K562 (cell line): ENCODE measurements around the gene ROR2.

Source experiments
- CTCF ChIP-seq, 3 experiments: IDR thresholded peaks in 2 of 3; conservative IDR thresholded peaks in 1 of 3; 2 replicates each; pipeline ENCODE4 v1.5.1; 2011 to 2012; ENCODE audit warnings: low read length in 3 of 3, mild to moderate bottlenecking in 3 of 3, control low read depth in 2 of 3, improper control_type of control experiment in 1 of 3, inconsistent platforms in 1 of 3, low read depth in 1 of 3, mixed read lengths in 1 of 3, moderate library complexity in 1 of 3; ENCODE audit not compliant: insufficient read depth in 2 of 3
- MNT ChIP-seq, 2 experiments: fragments of 450-650 bp; conservative IDR thresholded peaks; 2 replicates each; pipeline ENCODE4 v1.6.1; 2017; ENCODE audit warnings: mild to moderate bottlenecking in 2 of 2, moderate library complexity in 2 of 2
- POLR3A ChIP-seq: IDR thresholded peaks from 2 replicates; pipeline ENCODE4 v1.6.1; 2011; ENCODE audit warnings: borderline replicate concordance, mild to moderate bottlenecking, moderate library complexity; ENCODE audit not compliant: insufficient read length, insufficient read depth; ENCODE audit errors: extremely low read depth
- POLR3G ChIP-seq: IDR thresholded peaks from 2 replicates; pipeline ENCODE4 v1.6.1; 2011; ENCODE audit not compliant: insufficient read length, insufficient replicate concordance; ENCODE audit errors: extremely low read depth
- ZFP36 ChIP-seq: fragments of 150-350 bp; IDR thresholded peaks from 2 replicates; pipeline ENCODE4 v1.6.1; 2018; ENCODE audit warnings: low read length, low read depth; ENCODE audit not compliant: partially characterized antibody
- ZNF407 ChIP-seq: fragments of 450-650 bp; IDR thresholded peaks from 2 replicates; pipeline ENCODE4 v1.6.1; 2016; ENCODE audit warnings: low read depth

- no peak for TF ChIP-seq ZNF407
- TF ChIP-seq CTCF (IDR thresholded peaks at IDR 0.05 in 2 of 3, conservative IDR thresholded peaks at IDR 0.05 in 1 of 3; ENCODE audit: insufficient read depth in 2 of 3, low read depth in 1 of 3, low read length in 3 of 3): no peak
- TF ChIP-seq POLR3G: no peak
- TF ChIP-seq ZFP36: no peak
- TF ChIP-seq MNT (conservative IDR thresholded peaks at IDR 0.05): no peak
- TF ChIP-seq POLR3A: no peak
These were observed 181.5 kb downstream of the ROR2 start for GRCh38 chr9:91768507-91768906.
